CMK (cell line): ENCODE measurements around the gene ELF3.
"Not testable (repeated sequence)": the region's sequence is repeated elsewhere in the genome, so short reads cannot be mapped to it uniquely, and the experiment has no call there.

Experiments used
- DNase-seq: peaks from one replicate; pipeline ENCODE4 v3.0.0-alpha.2; 2010; ENCODE audit warnings: low read depth

The ELF3 gene

DNA sequence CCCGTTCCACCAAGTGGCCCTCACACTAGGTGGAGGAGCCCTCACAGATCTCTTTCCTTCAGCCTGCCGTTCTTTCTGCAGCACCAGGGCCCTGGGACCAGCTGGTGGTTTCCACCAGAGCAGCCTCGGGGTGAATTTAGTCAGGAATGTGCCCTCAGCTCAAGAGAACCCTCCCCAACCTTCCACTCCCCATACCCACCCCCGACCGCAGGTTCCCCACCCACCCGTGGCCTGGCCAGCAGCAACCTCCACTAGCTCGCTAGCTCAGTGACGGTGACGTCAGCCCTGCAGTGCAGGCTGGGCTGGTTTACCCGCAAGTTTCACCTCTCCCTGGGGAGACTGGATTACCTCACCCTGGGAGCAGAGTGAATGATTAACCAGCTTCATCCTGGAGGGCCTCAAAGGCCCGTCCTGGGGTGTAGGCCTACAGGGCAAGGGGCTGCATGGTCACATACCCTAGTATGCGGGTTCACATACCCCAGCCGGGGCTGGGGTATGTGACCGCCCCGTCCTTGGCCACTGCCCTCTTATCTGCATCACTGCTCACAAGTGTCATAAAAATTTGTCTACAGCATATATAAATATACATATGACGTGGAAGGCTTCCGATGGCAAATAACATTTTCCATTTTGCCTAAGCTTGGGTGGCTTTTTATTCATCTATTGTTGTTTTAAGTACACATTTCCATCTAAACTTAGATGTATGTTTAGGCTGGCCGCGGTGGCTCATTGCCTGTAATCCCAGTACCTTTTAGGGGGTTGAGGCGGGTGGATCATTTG, 24.5 kb downstream of the ELF3 start:
- DNase-seq = no peak

DNA sequence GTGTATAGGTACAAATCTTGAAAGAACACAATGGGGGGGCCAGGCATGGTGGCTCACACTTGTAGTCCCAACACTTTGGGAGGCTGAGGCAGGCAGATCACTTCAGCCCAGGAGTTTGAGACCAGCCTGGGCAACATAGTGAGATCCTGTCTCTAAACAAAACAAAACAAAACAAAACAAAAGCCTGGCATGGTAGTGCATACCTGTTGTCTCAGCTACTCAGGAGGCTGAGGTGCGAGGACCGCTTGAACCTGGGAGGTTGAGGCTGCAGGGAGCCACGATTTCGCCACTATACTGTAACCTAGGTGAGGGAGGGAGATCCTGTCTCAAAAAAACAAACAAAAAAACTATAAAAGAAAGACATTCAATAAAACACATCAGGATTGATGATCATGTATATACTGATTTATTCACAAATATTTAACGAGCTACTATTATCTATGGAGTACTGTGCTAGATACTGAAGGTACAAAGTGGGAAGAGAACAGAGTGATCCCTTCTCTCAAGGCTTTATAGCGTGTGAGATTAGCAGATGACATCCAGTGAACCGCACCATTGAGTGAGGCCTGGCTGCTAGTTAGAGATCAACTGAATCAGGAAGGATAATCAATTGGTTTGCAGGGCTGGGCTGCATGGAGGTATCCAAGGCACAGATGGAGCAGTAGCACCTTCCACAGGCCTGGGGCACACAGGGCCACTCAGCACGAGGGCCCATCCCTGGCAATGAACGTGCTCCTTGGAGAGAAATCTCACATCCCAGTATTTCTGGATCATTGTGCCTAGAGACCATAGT, 26.4 kb downstream of the ELF3 start:
- DNase-seq = no peak

DNA sequence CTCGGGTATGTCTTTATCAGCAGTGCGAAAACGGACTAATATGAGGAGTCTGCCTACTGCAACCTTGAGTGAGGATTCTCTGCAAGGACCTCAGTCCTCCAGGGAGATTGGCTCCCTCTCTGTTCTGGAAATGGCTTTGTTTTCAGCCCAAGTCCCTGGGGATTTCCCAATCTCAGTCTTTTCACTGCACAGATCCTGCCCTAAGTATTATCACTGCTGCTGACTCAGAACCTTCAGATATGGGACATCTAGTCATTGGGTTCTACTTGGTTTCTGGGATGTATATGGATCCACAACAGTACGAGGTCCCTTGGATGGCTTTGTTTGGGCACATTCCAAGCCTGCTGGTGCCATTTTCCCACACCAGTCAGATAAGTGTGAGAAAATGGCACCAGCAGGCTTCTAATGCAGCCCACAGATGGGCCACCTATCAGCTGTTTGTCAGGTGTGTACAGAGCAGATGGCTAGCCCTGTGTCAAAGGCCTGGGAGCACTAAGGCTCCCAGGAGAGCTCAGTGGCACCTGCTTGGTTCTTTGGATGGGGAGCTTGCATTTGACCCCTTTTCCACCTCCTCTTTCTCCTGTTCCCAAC, 27.4 kb downstream of the ELF3 start:
- DNase-seq = no peak

DNA sequence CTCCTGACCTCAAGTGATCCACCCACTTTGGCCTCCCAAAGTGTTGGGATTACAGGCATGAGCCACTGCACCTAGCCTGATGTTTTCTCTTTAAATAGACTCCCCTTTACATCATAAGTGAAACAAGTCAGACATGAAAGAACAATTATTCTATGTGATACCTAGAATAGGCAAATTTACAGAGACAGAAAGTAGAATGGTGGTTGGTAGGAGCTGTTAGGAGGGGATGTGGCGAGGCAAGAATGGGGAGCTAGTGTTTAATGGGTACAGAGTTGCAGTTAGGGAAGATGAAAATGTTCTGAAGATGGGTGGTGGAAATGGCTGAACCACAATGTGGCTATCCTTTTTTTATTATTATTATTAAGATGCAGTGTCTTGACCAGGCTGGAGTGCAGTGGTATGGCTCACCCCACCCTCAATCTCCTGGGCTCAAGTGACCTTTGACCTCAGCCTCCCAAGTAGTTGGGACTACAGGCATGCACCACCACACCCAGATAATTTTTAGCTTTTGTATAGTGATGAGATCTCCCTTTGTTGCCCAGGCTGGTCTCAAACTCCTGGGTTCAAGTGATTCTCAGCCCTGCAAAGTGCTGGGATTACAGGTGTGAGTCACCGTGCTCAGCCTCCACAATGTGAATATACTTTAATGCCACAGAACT, 28.4 kb downstream of the ELF3 start:
- DNase-seq = no peak

DNA sequence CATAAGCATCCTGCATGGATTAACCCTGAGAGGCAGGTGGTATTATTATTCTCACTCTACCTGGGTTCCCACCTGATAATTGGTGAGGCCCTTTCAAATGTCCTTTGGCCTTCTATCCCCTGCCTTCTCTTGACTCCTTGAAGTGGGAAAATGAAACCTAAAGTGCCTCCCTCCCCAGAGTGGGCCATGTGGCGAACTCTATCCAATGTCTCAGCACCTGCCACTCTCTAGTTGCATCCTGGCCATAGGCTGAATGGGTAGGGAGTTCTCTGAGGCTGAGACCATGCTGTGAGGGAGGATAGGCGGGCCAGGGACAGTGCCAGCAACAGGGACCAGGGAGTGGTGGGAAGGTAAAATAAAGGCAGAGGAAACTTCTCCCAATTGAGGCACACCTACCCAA, 35.3 kb downstream of the ELF3 start:
- no peak for DNase-seq

DNA sequence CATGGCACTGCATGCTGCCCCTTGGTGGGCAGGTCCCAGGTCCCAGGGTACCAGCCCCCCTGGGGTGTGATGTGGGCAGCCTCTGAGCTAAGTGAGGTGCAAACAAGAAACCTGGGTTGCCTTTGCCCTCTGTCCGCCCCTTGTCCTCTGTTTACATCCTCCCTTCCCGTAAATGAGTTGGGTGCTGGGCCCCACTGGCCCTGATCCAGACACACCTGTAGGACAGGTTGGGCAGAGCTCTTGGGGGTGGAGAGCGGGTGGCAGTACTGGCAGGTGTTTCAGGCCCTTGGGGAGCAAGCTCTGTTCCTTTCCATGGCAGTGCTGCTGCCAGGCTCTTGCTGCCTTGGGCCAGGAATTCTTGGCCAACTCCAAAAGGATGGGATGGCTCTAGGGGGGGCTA, 35.8 kb downstream of the ELF3 start:
- DNase-seq = no peak

DNA sequence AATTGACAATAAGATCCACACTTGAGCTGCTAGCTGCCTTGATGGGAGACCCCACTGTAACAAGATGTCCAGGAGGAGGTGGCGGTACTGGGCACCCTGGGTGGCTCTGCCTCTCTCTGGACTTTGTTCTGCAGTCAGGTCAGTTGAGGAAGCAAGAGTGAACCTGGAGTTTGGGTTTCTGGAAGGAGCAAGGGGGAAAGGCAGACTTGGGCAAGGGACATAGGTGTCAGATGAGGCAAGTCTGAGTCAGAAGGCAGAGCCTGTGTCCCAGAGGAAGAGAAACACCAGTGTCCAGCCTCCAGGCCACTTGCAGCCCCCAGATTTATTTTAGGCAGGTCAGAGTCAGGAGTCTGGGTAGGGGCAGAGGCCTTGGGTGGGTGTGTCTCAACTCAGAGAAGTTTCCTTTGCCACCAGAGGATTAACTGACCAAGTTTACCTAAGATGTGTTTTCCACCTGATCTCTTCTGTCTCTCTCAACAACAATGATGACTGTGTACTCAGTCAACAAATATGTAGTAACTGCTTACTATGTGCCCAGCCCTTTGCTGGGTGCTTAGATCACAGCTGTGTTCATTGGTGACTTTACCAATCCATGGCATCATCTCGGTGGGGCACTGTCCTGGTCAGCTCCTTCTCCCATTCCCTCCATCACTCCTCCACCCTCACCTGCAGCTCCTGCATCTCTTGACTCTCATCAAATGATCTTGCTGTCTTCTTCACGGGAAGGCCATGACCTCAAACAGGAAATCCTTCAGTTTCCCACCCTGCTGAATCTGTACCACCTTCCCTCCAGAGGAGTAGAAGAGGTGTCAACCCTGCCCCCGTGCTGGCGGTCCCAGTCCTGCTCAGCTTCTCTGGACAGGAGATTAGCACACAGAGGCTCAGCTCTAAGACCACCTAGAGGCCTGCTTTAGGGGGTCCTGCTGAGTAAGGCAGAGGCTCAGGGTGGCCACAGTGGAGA, 36.6 kb downstream of the ELF3 start:
- DNase-seq = no peak

DNA sequence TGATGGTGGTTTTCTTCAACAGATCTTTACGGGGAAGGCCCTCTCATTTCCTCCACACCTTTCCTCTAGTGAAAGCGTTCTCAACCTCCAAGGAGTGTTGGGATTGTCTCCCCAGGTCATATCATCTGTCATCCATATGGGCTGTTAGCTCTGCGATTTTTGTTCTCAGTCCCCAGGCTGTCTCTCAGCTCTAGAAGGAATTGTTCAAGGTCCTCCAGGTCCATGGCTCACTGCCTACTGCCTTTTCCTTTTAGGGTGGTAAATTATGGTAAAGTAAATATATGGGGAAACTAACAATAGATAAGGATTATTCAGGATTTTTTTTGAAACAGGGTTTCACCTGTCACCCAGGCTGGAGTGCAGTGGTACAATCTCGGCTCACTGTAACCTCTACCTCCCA, 37.6 kb downstream of the ELF3 start:
- DNase-seq = no peak

DNA sequence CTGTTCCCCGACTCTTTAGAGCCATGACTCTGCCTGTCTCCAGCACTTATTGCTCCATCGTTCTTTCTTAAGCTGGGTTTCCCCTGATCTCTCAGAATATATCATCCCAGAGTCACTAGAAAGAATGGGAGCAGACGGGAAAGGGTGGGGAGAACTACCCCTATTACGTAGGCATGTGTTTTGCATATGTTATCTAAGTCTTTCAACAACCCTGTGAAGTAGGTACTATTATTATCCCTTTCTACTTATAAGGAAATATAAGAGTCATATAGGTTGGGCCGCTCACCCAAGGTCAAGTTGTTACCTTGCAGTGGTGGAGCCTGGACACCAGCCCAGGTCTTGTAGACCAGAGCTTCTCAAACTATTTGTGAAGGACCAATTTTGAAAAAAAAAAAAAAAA, 38.7 kb downstream of the ELF3 start:
- no peak for DNase-seq

DNA sequence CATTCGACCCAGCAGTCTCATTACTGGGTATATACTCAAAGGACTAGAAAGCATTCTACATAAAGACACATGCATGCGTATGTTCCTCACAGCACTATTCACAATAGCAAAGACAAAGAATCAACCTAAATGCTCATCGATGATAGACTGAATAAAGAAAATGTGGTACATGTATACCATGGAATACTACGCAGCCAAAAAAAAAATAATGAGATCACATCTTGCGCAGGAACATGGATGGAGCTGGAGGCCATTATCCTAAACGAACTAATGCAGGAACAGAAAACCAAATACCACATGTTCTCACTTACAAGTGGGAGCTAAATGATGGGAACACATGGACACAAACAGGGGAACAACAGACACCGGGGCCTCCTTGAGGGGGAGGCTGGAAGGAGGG, 43.7 kb downstream of the ELF3 start:
- no peak for DNase-seq

DNA sequence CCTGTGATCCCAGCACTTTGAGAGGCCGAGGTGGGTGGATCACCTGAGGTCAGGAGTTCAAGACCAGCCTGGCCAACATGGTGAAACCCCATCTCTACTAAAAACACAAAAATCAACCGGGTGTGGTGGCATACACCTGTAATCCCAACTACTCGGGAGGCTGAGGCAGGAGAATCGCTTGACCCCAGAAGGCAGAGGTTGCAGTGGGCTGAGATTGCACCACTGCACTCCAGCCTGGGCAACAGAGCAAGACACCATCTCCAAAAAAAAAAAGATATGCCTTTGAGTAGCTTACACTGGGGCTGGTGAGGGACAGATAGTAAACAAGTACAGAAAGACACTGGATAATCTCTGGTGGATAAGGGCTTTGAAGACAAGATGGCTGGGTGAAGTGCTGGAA, 44.3 kb downstream of the ELF3 start:
- DNase-seq = not testable (repeated sequence)

DNA sequence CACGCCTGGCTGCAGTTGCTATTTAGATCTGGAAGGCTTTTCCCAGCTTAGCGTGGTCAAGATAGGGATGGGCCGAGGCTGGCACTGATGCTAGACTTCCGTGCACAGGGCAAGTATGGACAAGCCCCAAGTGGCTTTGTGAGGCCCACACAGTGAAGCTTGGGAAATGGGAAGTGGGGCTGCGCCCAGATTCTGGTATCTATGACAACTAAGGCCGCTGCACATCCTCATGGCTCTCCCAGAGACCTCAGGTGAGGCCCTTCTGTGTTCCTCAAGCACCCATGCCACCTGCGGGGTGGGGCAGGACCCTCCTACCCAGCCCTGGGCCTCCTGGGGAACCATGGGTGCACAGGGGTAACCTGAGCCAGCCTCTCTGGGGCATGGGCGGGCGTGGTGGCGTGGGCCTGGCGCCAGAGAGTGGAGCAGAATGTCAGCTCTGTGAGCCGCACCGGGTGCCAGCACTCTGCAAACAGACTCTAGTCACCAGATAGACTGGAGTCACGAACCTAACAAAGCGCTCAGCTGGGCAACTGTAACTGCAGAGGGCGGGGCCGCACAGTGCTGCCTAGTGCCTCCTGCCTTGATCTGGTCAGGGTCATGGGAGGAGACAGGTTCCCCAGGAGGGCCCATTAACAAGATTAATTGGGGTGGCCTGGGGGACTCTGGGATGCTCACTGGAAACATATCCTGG, 46.4 kb downstream of the ELF3 start:
- DNase-seq = no peak

DNA sequence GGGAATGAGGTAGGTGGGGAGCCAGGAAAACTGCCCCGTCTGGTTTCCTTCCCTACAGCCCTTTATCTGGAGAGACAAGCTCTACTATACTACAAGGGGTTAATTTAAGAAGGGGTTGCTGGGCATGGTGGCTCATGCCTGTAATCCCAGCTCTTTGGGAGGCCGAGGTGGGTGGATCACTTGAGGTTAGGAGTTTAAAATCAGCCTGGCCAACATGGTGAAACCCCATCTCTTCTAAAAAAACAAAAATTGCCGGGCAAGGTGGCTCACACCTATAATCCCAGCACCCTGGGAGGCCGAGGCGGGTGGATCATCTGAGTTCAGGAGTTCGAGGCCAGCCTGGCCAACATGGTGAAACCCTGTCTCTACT, 46.9 kb downstream of the ELF3 start:
- not testable (repeated sequence) for DNase-seq

DNA sequence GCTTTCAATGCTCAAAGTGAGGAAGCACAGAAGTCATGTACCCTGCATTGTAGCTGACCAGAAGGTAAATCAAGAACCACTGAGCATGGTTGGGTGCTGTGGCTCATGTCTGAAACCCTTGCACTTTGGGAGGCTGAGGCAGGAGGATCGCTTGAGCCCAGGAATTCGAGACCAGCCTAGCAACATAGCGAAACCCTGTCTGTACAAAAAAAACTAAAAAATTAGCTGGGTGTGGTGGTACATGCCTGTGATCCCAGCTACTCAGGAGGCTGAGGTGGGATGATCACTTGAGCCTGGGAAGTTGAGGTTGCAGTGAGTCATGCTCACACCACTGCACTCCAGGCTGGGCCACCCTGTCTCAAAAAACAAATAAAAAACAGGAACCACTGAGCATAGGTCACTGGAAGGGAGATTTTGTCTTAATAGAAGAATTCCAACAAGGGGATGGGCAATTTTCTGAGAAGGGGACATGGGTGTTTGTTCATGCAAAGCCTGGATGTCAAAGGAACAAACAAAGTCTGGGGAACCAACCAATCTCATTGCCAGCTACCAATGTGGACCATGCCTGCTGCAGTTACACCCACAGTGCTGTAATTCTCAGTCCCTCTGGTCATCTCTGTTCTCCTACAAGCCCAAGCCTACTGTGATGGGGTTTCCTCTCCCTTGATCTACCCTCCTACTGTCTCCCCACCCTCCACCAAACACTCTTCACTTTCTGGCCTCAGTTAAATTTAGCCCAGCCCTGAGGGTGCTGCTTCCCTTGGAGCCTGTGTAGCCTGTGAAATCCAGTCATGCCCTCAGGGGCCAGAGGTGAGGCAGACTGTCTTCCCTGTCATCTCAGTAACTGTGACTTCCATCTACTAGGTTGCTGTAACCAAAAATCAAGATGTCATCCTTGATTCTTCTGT, 47.9 kb downstream of the ELF3 start:
- no peak for DNase-seq

DNA sequence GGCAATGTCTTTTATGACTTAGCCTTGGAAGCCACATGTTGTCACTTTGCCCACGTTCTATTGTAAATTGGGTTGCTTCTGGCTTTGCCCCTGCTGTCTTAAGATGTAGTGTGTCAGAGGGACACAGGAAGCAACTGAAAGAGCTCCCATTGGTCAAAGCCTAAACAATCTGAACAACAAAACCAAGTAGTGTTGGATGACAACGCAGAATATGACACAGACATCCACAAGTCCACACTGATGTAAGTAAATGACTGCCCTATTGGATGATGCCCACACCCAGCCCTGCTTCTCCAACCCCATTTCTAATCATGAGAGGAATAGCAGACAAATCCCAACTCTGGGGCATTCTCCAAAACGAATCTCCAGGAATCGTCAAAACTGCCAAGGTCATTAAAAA, 50.7 kb downstream of the ELF3 start:
- no peak for DNase-seq

DNA sequence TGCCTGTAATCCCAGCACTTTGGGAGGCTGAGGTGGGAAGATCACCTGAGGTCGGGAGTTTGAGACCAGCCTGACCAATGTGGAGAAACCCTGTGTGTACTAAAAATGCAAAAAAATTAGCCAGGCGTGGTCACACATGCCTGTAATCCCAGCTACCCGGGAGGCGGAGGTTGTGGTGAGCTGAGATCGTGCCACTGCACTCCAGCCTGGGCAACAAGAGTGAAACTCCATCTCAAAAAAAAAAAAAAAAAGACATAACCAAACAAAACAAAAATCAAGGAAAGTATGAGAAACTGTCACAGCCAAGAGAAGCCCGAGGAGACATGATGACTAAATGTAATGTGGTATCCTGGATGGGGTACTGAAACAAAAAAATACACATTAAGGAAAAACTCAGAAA, 51.4 kb downstream of the ELF3 start:
- DNase-seq = not testable (repeated sequence)

DNA sequence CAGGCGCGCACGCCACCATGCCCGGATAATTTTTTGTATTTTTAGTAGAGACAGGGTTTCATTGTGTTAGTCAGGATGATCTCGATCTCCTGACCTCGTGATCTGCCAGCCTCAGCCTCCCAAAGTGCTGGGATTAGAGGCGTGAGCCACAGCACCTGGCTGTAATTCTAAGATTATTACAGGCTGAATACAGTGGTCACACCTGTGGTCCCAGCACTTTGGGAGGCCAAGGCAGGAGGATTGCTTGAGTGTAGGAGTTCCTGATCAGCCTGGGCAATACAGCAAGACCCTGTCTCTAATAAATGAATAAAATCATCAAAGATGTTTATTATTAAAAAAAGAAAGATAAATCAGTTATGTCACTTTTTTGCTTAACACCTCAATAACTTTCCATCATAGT, 52.2 kb downstream of the ELF3 start:
- DNase-seq = not testable (repeated sequence)

DNA sequence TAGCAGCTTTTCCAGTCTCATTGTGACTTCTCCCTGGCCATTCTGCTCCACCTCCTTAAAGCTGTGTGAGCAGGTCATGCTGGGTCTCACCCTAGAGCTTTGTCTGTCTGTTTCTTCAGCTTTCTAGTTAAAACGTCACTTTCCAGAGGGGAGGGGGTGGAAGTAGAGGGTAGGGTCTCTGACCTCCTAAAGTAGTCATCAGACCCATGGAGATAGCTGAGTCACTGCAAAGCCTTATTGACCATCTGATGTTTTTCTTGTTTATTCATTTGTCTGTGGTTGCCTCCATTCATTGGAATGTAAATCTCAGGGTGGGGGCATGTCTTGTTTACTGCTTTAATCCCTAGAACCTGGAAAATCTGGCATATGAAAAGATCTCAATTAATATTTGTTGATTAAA, 52.7 kb downstream of the ELF3 start:
- no peak for DNase-seq

DNA sequence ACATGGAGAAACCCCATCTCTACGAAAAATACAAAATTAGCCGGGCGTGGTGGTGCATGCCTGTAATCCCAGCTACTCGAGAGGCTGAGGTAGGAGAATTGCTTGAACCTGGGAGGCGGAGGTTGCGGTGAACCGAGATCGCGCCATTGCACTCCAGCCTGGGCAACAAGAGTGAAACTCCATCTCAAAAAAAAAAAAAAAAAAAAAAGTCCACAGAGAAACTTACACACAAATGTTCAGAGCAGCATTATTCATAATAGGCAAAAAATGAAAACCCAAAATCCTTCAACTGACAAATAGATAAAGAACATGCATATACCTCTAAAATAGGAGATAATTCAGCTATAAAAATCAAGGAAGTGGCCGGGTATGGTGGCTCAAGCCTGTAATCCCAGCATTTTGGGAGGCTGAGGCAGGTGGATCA, 54.5 kb downstream of the ELF3 start:
- not testable (repeated sequence) for DNase-seq
